GM18498 (cell line): ENCODE data around the gene TLR2.
"Not testable (repeated sequence)": the region's sequence is repeated elsewhere in the genome, so short reads cannot be mapped to it uniquely, and the experiment has no call there.

Source experiments
- ATAC-seq: cut with Tn5 transposase; IDR thresholded peaks from one replicate; pipeline ENCODE4 v1.9.1; 2021; ENCODE audit warnings: mild to moderate bottlenecking, moderate library complexity; ENCODE audit not compliant: unreplicated experiment

TLR2 gene

GRCh38 chr4:153661215-153661822 lies 22.8 kb upstream of the TLR2 start:
- no peak for ATAC-seq

GRCh38 chr4:153661908-153662307 lies 22.2 kb upstream of the TLR2 start:
- no peak for ATAC-seq

- ATAC-seq, result no peak
Measured at GRCh38 chr4:153663667-153664066, 20.4 kb upstream of the TLR2 start.

GRCh38 chr4:153666505-153666904 lies 17.6 kb upstream of the TLR2 start:
- not testable (repeated sequence) for ATAC-seq

GRCh38 chr4:153668647-153669046 lies 15.4 kb upstream of the TLR2 start:
- no peak for ATAC-seq

GRCh38 chr4:153669838-153670237 lies 14.2 kb upstream of the TLR2 start:
- ATAC-seq, result no peak

GRCh38 chr4:153676486-153676885 lies 7.6 kb upstream of the TLR2 start:
- ATAC-seq, result no peak

GRCh38 chr4:153676984-153677383 lies 7.1 kb upstream of the TLR2 start:
- ATAC-seq, result no peak

- ATAC-seq, result no peak
Measured at GRCh38 chr4:153679486-153679885, 4.6 kb upstream of the TLR2 start.

GRCh38 chr4:153683763-153684181 lies 308 bp upstream of the TLR2 start:
- ATAC-seq, result no peak

GRCh38 chr4:153684971-153685371 lies 891 bp downstream of the TLR2 start:
- ATAC-seq, result peak; percentile 21

GRCh38 chr4:153704522-153704921 lies 20.4 kb downstream of the TLR2 start:
- no peak for ATAC-seq

GRCh38 chr4:153705743-153706468 lies 21.8 kb downstream of the TLR2 start:
- peak; percentile 68 for ATAC-seq

- peak; percentile 52 for ATAC-seq
Measured at GRCh38 chr4:153706519-153706918, 22.4 kb downstream of the TLR2 start.

GRCh38 chr4:153710681-153711080 lies 26.6 kb downstream of the TLR2 start:
- no peak for ATAC-seq

GRCh38 chr4:153713866-153714646 lies 30.0 kb downstream of the TLR2 start:
- ATAC-seq, result no peak

- ATAC-seq, result no peak
Measured at GRCh38 chr4:153722036-153722435, 38.0 kb downstream of the TLR2 start.

GRCh38 chr4:153724606-153725005 lies 40.5 kb downstream of the TLR2 start:
- no peak for ATAC-seq

GRCh38 chr4:153725136-153725830 lies 41.2 kb downstream of the TLR2 start:
- ATAC-seq, result no peak

- no peak for ATAC-seq
Measured at GRCh38 chr4:153725831-153726154, 41.7 kb downstream of the TLR2 start.

- ATAC-seq, result peak; percentile 35
Measured at GRCh38 chr4:153728151-153728550, 44.1 kb downstream of the TLR2 start.
